Left colon (tissue), 2 donors: Measurements from ENCODE around the gene AARS2. TPM values are rescaled to one million over a fixed set of nuclear protein-coding genes. Genes with fewer than 3 reads are reported as not detected.
"Not testable (repeated sequence)": the region's sequence is repeated elsewhere in the genome, so short reads cannot be mapped to it uniquely, and the experiment has no call there.

ENCODE experiments used
- ATAC-seq: fragments of 200-7000 bp; cut with Tn5 transposase; one replicate; pipeline ENCODE4 v1.9.1; 2020; ENCODE audit warnings: mild to moderate bottlenecking, moderate library complexity
- DNase-seq, 2 donors: peaks; one replicate each; pipeline ENCODE4 v3.0.0-alpha.2; 2020
- intact Hi-C, 2 donors: fragments of 100-400 bp; cut with DNase I in 1 of 2; cut with micrococcal nuclease in 1 of 2; formaldehyde crosslinking; loops; one replicate each; pipeline versions ENCODE4 v1.11.2 to v1.14.0; 2022; cut with DNase I, micrococcal nuclease
- long read RNA-seq: library from polyadenylated mRNA; unstranded; transcript quantifications from one replicate; pipeline ENCODE4 v2.0.0, GENCODE V29; 2021
- total RNA-seq, 2 donors: library from RNA; stranded (reverse); fragmentation: NEBNext Ultra II Directional; extraction: Animal tissue kit (Norgen Biotek cat#: 25700); gene quantifications; one replicate each; pipeline ENCODE4 v1.2.1, GENCODE V29; 2021
- donor health status: DM: no; HTN: no; CAD: no.
- donor health status: DM: yes; HTN: yes; CAD: no.

AARS2 gene
- 10 to 100 TPM in 1 of 2 donors, 1 to 10 TPM in 1; 8.6 to 12.0 TPM for total RNA-seq
- long read RNA-seq, partial matches to known transcripts = 6 of 15 reads
- long read RNA-seq, other reads (novel, unspliced or antisense) = 8 of 15 reads

GRCh38 chr6:44312901-44313788, at the start of gene AARS2:
AARS2 (minus strand) TSS chr6:44313347; CDS start chr6:44313323, 24 bp downstream.
- intact Hi-C loops = no loop called here
- ATAC-seq = peak; percentile 95
- peak; percentile 83 to 93 for DNase-seq

- intact Hi-C loops = no loop called here
- ATAC-seq (no peak), DNase-seq (no peak)
Measured at GRCh38 chr6:44361947-44362346, 48.8 kb upstream of the AARS2 start.

- intact Hi-C loops = no loop called here
- DNase-seq (no peak), ATAC-seq (no peak)
Measured at GRCh38 chr6:44359973-44360372, 46.8 kb upstream of the AARS2 start.

- no peak for ATAC-seq
- intact Hi-C loops = no loop called here
Measured at GRCh38 chr6:44356487-44356886, 43.3 kb upstream of the AARS2 start.

GRCh38 chr6:44355640-44356039, 42.5 kb upstream of the AARS2 start:
- intact Hi-C loops = no loop called here
- ATAC-seq = no peak
- no peak for DNase-seq

More at GRCh38 chr6:44356487-44356886, 43.3 kb upstream of the AARS2 start:
- DNase-seq = no peak

GRCh38 chr6:44353336-44353735, 40.2 kb upstream of the AARS2 start:
- intact Hi-C loops = no loop called here
- peak in 1 of 2 donors; percentile 32 for DNase-seq
- ATAC-seq = peak; percentile 87

GRCh38 chr6:44352259-44352658, 39.1 kb upstream of the AARS2 start:
- intact Hi-C loops = no loop called here
- DNase-seq (no peak), ATAC-seq (no peak)

- intact Hi-C loops, DNase-seq, ATAC-seq: not testable (repeated sequence)
Measured at GRCh38 chr6:44350650-44350994, 37.5 kb upstream of the AARS2 start.

GRCh38 chr6:44349904-44350649, 36.9 kb upstream of the AARS2 start:
- DNase-seq (no peak), ATAC-seq (peak; percentile 33)
- intact Hi-C loops = no loop called here

- ATAC-seq, DNase-seq, intact Hi-C loops: not testable (repeated sequence)
Measured at GRCh38 chr6:44346818-44347217, 33.7 kb upstream of the AARS2 start.

- no peak for DNase-seq
- intact Hi-C loops = no loop called here
- no peak for ATAC-seq
Measured at GRCh38 chr6:44342489-44342888, 29.3 kb upstream of the AARS2 start, which contains the start of gene SPATS1. SPATS1 (plus strand) TSS chr6:44342650; CDS start chr6:44343096, 446 bp downstream.

- DNase-seq = no peak
- no peak for ATAC-seq
- intact Hi-C loops = no loop called here
Measured at GRCh38 chr6:44342052-44342451, 28.9 kb upstream of the AARS2 start.

- no peak for ATAC-seq
- no peak for DNase-seq
- intact Hi-C loops = no loop called here
Measured at GRCh38 chr6:44341095-44341890, 28.1 kb upstream of the AARS2 start.

- intact Hi-C loops = loop anchor here in 1 of 2 donors (5.0 to 10.0 kb wide), 2 partner anchors 73 to 175 kb away; partner anchors contain the start of gene NFKBIE
- ATAC-seq = no peak
Measured at GRCh38 chr6:44339763-44340625, 26.8 kb upstream of the AARS2 start.

GRCh38 chr6:44339301-44339700, 26.2 kb upstream of the AARS2 start:
- ATAC-seq (no peak), DNase-seq (no peak)
- intact Hi-C loops = loop anchor here in 1 of 2 donors (5.0 to 10.0 kb wide), 2 partner anchors 72 to 174 kb away; partner anchors contain the start of gene NFKBIE

More at GRCh38 chr6:44339763-44340625, 26.8 kb upstream of the AARS2 start:
- DNase-seq = no peak

- ATAC-seq (peak; percentile 92), DNase-seq (peak in 1 of 2 donors; percentile 66)
- intact Hi-C loops = loop anchor here in 1 of 2 donors (5.0 to 10.0 kb wide), 2 partner anchors 71 to 174 kb away; partner anchors contain the start of gene NFKBIE
Measured at GRCh38 chr6:44338228-44339122, 25.3 kb upstream of the AARS2 start.
